Fibroblast of pulmonary artery (primary cell): Measurements from ENCODE around the gene PACSIN3.

ENCODE experiments used
- DNase-seq: peaks from one replicate; pipeline ENCODE4 v3.0.0-alpha.2; 2010; ENCODE audit warnings: low read depth
- H3K4me3 ChIP-seq: replicated peaks from 2 replicates; pipeline ENCODE4 v1.5.1; 2011; ENCODE audit warnings: low read depth, mild to moderate bottlenecking, control low read depth, low read length, moderate library complexity
- TF ChIP-seq, protein P1 (sequence below): IDR thresholded peaks from 2 replicates; pipeline ENCODE4 v1.5.1; 2011; ENCODE audit warnings: mild to moderate bottlenecking, control low read depth, low read length, inconsistent platforms; ENCODE audit errors: missing control alignments

Gene PACSIN3

GRCh38 chr11:47225552-47226400, 39.5 kb upstream of the PACSIN3 start:
- TF ChIP-seq, protein P1, sequence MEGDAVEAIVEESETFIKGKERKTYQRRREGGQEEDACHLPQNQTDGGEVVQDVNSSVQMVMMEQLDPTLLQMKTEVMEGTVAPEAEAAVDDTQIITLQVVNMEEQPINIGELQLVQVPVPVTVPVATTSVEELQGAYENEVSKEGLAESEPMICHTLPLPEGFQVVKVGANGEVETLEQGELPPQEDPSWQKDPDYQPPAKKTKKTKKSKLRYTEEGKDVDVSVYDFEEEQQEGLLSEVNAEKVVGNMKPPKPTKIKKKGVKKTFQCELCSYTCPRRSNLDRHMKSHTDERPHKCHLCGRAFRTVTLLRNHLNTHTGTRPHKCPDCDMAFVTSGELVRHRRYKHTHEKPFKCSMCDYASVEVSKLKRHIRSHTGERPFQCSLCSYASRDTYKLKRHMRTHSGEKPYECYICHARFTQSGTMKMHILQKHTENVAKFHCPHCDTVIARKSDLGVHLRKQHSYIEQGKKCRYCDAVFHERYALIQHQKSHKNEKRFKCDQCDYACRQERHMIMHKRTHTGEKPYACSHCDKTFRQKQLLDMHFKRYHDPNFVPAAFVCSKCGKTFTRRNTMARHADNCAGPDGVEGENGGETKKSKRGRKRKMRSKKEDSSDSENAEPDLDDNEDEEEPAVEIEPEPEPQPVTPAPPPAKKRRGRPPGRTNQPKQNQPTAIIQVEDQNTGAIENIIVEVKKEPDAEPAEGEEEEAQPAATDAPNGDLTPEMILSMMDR = no peak
- H3K4me3 ChIP-seq = no peak overlapping the region
- DNase-seq = no peak

DNA sequence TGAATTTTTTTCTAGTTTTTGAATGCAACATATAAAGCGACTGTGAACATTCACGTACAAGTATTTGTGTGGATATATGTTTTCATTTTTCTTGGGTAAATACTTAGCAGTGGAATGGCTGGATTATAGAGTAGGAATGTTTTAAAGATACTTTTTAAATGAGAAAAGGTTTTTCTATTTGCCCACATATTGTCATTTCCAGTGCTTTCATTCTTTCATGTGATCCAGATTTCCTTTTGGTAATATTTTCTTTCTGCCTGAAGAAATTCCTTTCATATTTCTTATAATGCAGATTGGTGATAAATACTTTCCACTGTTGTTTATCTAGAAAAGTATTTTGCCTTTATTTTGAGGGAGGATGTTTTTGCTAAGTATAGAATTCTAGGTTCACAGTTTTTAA, 36.5 kb upstream of the PACSIN3 start:
- TF ChIP-seq, protein P1 = no peak
- H3K4me3 ChIP-seq = no peak overlapping the region
- no peak for DNase-seq

GRCh38 chr11:47220401-47220821, 34.2 kb upstream of the PACSIN3 start:
- peak; percentile 92 for DNase-seq
- TF ChIP-seq, protein P1 = no peak
- H3K4me3 ChIP-seq = no peak overlapping the region

DNA sequence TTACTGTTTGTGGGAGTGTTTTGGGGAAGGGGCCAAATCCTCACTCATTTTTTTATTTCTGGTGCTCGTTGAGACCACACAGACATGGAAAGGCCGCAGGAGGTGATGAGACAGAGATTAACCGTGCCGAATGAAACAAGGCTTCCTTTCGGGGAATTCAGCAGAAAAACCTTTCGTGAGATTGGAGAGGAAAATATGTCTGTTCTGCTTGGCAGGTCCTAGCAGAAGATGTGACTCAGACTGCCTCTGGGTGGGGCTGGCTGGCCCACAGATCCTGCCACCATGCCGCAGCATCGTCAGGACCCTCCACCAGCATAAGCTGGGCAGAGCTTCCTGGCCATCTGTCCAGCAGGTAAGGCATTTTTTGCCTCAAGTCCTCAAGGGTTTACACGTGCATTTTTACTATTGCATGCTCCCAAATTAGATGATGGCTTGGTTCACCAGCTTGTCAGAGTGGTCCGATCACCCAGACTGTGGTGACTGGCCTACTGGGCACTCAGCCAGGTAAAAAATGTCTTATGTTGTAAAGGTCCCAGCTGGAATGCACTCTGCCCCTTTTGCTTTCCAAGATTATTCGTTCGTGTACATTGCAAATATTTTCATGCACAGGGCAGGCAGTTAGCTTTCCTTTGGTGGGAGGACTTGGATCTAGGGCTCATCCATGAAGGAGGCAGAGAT, 30.0 kb upstream of the PACSIN3 start:
- TF ChIP-seq, protein P1 = no peak
- H3K4me3 ChIP-seq = peak overlapping the region; percentile 73

DNA sequence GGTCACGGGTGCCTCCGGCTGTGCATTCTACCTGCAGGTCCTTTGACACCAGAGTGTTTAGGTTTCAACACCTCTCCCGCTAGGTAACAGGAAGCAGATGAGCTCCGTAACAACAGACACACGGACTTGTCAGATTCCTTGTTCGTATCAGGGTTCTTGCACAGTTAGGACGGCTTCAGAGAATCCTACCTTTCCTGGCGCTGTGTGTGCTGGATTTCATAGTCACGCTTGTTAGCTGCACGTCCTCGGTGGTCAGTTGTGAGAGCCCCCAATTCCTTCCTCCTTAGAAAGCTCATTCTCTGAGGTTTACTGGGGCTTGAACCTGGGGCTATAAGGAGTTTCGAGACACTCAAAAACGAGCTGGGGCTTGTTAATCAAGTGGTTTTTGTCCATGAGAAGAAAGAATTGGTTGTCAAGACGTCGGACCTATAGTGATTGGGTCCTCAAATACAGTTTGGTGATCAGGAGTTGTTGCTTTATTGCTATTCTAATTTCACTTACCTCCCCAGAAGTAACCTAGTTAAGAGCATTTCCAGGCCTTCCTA, 29.2 kb upstream of the PACSIN3 start:
- TF ChIP-seq, protein P1 = no peak
- peak overlapping the region; percentile 73 for H3K4me3 ChIP-seq
- DNase-seq = no peak

More for the DNA sequence above, 30.0 kb upstream of the PACSIN3 start:
- DNase-seq = peak; percentile 87

GRCh38 chr11:47213950-47214565, 27.8 kb upstream of the PACSIN3 start:
- TF ChIP-seq, protein P1 = no peak
- H3K4me3 ChIP-seq = peak overlapping the region; percentile 73
- DNase-seq = peak; percentile 80
